ENCODE results near the gene HSPH1.
"Not testable (repeated sequence)": the region's sequence is repeated elsewhere in the genome, so short reads cannot be mapped to it uniquely, and the experiment has no call there.

The HSPH1 gene

GRCh38 chr13:31124204-31124603 lies 37.5 kb downstream of the HSPH1 start:
- no peak for DNase-seq

GRCh38 chr13:31122544-31123260 lies 39.0 kb downstream of the HSPH1 start:
- DNase-seq: no peak

- no peak for DNase-seq
Observed at GRCh38 chr13:31122143-31122542, 39.6 kb downstream of the HSPH1 start.

GRCh38 chr13:31121379-31122140 lies 40.1 kb downstream of the HSPH1 start:
- DNase-seq: no peak

GRCh38 chr13:31119966-31120700 lies 41.6 kb downstream of the HSPH1 start:
- no peak for DNase-seq

- no peak for DNase-seq
Observed at GRCh38 chr13:31119526-31119925, 42.2 kb downstream of the HSPH1 start.

GRCh38 chr13:31116224-31116623 lies 45.5 kb downstream of the HSPH1 start:
- no peak for DNase-seq

- DNase-seq: no peak
Observed at GRCh38 chr13:31115616-31116015, 46.1 kb downstream of the HSPH1 start.

GRCh38 chr13:31114641-31115040 lies 47.1 kb downstream of the HSPH1 start:
- DNase-seq: no peak

GRCh38 chr13:31111136-31111535 lies 50.6 kb downstream of the HSPH1 start:
- no peak for DNase-seq

GRCh38 chr13:31110617-31111016 lies 51.1 kb downstream of the HSPH1 start:
- DNase-seq: no peak

- no peak for DNase-seq
Observed at GRCh38 chr13:31110169-31110568, 51.5 kb downstream of the HSPH1 start.

GRCh38 chr13:31107109-31107508 lies 54.6 kb downstream of the HSPH1 start:
- no peak for DNase-seq

GRCh38 chr13:31105856-31106255 lies 55.8 kb downstream of the HSPH1 start:
- DNase-seq: no peak

- DNase-seq: no peak
Observed at GRCh38 chr13:31105020-31105795, 56.5 kb downstream of the HSPH1 start.

GRCh38 chr13:31102905-31103304 lies 58.8 kb downstream of the HSPH1 start:
- no peak for DNase-seq

- no peak for DNase-seq
Observed at GRCh38 chr13:31101472-31102170, 60.1 kb downstream of the HSPH1 start.

GRCh38 chr13:31100721-31101120 lies 61.0 kb downstream of the HSPH1 start:
- no peak for DNase-seq

- DNase-seq: not testable (repeated sequence)
Observed at GRCh38 chr13:31097911-31098434, 63.7 kb downstream of the HSPH1 start.

- no peak for DNase-seq
Observed at GRCh38 chr13:31096654-31097302, 64.9 kb downstream of the HSPH1 start.

GRCh38 chr13:31094331-31095015 lies 67.2 kb downstream of the HSPH1 start:
- no peak for DNase-seq

Measured in CD4-positive, alpha-beta T cell treated with Interleukin-10 for 1 hour (primary cell).